WTC11 (cell line): Measurements from ENCODE around the gene RAPGEF5.

Experiments
- CTCF ChIP-seq: fragments of 200-600 bp; IDR thresholded peaks from 2 replicates; pipeline ENCODE4 v1.8.0; 2022; ENCODE audit warnings: antibody characterized with exemption
- FOXP4 ChIP-seq: sonication (generic); formaldehyde crosslinking; IDR thresholded peaks from 2 replicates; pipeline ENCODE4 v1.8.0; 2022; ENCODE audit warnings: mild to moderate bottlenecking, missing genetic modification reagents
- IRF2 ChIP-seq: sonication (generic); formaldehyde crosslinking; IDR thresholded peaks from 2 replicates; pipeline ENCODE4 v1.8.0; 2022; ENCODE audit warnings: low read depth, missing genetic modification reagents, borderline replicate concordance
- JUN ChIP-seq: sonication (generic); formaldehyde crosslinking; IDR thresholded peaks from 2 replicates; pipeline ENCODE4 v1.8.0; 2023; ENCODE audit warnings: mild to moderate bottlenecking, missing genetic modification reagents
- MYBL2 ChIP-seq: sonication (generic); formaldehyde crosslinking; IDR thresholded peaks from 2 replicates; pipeline ENCODE4 v1.8.1; 2023; ENCODE audit warnings: mild to moderate bottlenecking, moderate library complexity, missing genetic modification reagents
- NR3C1 ChIP-seq: sonication (generic); formaldehyde crosslinking; conservative IDR thresholded peaks from 2 replicates; pipeline ENCODE4 v1.8.1; 2023; ENCODE audit warnings: low read depth, mild to moderate bottlenecking, missing genetic modification reagents
- TEAD4 ChIP-seq: sonication (generic); formaldehyde crosslinking; IDR thresholded peaks from 2 replicates; pipeline ENCODE4 v1.8.0; 2022; ENCODE audit warnings: mild to moderate bottlenecking, missing genetic modification reagents
- ZBTB21 ChIP-seq: sonication (generic); formaldehyde crosslinking; IDR thresholded peaks from 2 replicates; pipeline ENCODE4 v1.8.1; 2023; ENCODE audit warnings: mild to moderate bottlenecking, missing genetic modification reagents, borderline replicate concordance
- TF ChIP-seq, protein P1 (sequence below): sonication (generic); formaldehyde crosslinking; conservative IDR thresholded peaks from 2 replicates; pipeline ENCODE4 v1.8.1; 2022; ENCODE audit warnings: mild to moderate bottlenecking, missing genetic modification reagents
- TF ChIP-seq, protein P2 (sequence below): fragments of 250-450 bp; sonication (Bioruptor Pico); IDR thresholded peaks from 2 replicates; pipeline ENCODE4 v1.9.0; 2021; ENCODE audit warnings: mild to moderate bottlenecking
- TF ChIP-seq, protein P3 (sequence below): sonication (generic); formaldehyde crosslinking; IDR thresholded peaks from 2 replicates; pipeline ENCODE4 v1.8.0; 2023; ENCODE audit warnings: mild to moderate bottlenecking, missing genetic modification reagents

DNA sequence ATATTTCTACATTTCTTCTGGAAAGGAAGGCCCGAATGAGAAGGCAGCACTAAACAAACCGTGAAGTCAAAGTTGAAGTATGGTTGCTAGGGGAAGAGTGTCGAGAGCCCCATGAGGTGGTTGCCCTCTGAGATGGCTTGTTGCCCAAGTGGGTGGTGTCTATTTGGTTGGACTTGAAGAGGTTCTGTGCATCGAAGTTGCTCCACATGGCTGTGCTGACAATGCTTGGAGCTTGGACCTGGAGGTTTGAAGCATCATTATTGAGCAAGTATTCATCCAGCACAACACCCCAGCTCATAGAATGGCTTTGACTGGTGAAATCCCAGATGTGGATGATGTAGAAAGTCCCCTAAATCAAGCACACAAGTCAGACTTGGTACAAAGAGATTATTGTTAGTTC, 246.1 kb downstream of the RAPGEF5 start:
- no peak for TF ChIP-seq CTCF
- no peak for TF ChIP-seq IRF2 (CRISPR knock-in tag)
- TF ChIP-seq TEAD4 (CRISPR knock-in tag): no peak
- TF ChIP-seq FOXP4 (CRISPR knock-in tag): no peak
- TF ChIP-seq JUN (CRISPR knock-in tag): no peak
- TF ChIP-seq NR3C1: no peak
- TF ChIP-seq, protein P1, sequence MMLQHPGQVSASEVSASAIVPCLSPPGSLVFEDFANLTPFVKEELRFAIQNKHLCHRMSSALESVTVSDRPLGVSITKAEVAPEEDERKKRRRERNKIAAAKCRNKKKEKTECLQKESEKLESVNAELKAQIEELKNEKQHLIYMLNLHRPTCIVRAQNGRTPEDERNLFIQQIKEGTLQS (CRISPR knock-in tag): no peak
- TF ChIP-seq, protein P2, sequence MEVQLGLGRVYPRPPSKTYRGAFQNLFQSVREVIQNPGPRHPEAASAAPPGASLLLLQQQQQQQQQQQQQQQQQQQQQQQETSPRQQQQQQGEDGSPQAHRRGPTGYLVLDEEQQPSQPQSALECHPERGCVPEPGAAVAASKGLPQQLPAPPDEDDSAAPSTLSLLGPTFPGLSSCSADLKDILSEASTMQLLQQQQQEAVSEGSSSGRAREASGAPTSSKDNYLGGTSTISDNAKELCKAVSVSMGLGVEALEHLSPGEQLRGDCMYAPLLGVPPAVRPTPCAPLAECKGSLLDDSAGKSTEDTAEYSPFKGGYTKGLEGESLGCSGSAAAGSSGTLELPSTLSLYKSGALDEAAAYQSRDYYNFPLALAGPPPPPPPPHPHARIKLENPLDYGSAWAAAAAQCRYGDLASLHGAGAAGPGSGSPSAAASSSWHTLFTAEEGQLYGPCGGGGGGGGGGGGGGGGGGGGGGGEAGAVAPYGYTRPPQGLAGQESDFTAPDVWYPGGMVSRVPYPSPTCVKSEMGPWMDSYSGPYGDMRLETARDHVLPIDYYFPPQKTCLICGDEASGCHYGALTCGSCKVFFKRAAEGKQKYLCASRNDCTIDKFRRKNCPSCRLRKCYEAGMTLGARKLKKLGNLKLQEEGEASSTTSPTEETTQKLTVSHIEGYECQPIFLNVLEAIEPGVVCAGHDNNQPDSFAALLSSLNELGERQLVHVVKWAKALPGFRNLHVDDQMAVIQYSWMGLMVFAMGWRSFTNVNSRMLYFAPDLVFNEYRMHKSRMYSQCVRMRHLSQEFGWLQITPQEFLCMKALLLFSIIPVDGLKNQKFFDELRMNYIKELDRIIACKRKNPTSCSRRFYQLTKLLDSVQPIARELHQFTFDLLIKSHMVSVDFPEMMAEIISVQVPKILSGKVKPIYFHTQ: no peak
- no peak for TF ChIP-seq MYBL2 (CRISPR knock-in tag)
- TF ChIP-seq, protein P3, sequence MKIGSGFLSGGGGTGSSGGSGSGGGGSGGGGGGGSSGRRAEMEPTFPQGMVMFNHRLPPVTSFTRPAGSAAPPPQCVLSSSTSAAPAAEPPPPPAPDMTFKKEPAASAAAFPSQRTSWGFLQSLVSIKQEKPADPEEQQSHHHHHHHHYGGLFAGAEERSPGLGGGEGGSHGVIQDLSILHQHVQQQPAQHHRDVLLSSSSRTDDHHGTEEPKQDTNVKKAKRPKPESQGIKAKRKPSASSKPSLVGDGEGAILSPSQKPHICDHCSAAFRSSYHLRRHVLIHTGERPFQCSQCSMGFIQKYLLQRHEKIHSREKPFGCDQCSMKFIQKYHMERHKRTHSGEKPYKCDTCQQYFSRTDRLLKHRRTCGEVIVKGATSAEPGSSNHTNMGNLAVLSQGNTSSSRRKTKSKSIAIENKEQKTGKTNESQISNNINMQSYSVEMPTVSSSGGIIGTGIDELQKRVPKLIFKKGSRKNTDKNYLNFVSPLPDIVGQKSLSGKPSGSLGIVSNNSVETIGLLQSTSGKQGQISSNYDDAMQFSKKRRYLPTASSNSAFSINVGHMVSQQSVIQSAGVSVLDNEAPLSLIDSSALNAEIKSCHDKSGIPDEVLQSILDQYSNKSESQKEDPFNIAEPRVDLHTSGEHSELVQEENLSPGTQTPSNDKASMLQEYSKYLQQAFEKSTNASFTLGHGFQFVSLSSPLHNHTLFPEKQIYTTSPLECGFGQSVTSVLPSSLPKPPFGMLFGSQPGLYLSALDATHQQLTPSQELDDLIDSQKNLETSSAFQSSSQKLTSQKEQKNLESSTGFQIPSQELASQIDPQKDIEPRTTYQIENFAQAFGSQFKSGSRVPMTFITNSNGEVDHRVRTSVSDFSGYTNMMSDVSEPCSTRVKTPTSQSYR (CRISPR knock-in tag): no peak
- TF ChIP-seq ZBTB21 (CRISPR knock-in tag): no peak
